Hepatocyte (in vitro differentiated cells): ENCODE results near the gene CCDC157. TPM values are rescaled to one million over a fixed set of nuclear protein-coding genes. Genes with fewer than 3 reads are reported as not detected.

ENCODE experiments used
- DNase-seq: peaks from one replicate; pipeline ENCODE4 v3.0.0-alpha.2; 2016; ENCODE audit warnings: low spot score
- H2AFZ ChIP-seq: fragments of 200-600 bp; sonication (generic); 2 replicates; pipeline ENCODE4 v1.6.0; 2016; ENCODE audit warnings: antibody characterized with exemption, mild to moderate bottlenecking
- H3K27ac ChIP-seq: fragments of 200-600 bp; sonication (generic); 2 replicates; pipeline ENCODE4 v1.5.1; 2016; ENCODE audit warnings: mild to moderate bottlenecking
- H3K27me3 ChIP-seq: fragments of 200-600 bp; sonication (generic); 2 replicates; pipeline ENCODE4 v1.6.1; 2016
- H3K36me3 ChIP-seq: fragments of 200-600 bp; sonication (generic); replicated peaks from 2 replicates; pipeline ENCODE4 v1.5.1; 2016; ENCODE audit warnings: low read depth; ENCODE audit not compliant: insufficient read depth
- H3K4me1 ChIP-seq: fragments of 200-600 bp; sonication (generic); 2 replicates; pipeline ENCODE4 v1.5.1; 2016; ENCODE audit warnings: mild to moderate bottlenecking, moderate library complexity; ENCODE audit not compliant: insufficient read depth
- H3K4me2 ChIP-seq: fragments of 200-600 bp; sonication (generic); 2 replicates; pipeline ENCODE4 v1.6.0; 2016
- H3K4me3 ChIP-seq: fragments of 200-600 bp; sonication (generic); 2 replicates; pipeline ENCODE4 v1.5.1; 2016; ENCODE audit warnings: mild to moderate bottlenecking
- H3K79me2 ChIP-seq: fragments of 200-600 bp; sonication (generic); 2 replicates; pipeline ENCODE4 v1.6.0; 2017; ENCODE audit warnings: mild to moderate bottlenecking
- H3K9me2 ChIP-seq: fragments of 200-600 bp; sonication (generic); replicated peaks from 2 replicates; pipeline ENCODE4 v1.6.0; 2017; ENCODE audit warnings: mild to moderate bottlenecking; ENCODE audit not compliant: insufficient read depth
- H3K9me3 ChIP-seq: fragments of 200-600 bp; sonication (generic); 2 replicates; pipeline ENCODE4 v1.5.1; 2016; ENCODE audit warnings: low read depth, mild to moderate bottlenecking
- H4K20me1 ChIP-seq: fragments of 200-600 bp; sonication (generic); 2 replicates; pipeline ENCODE4 v1.6.0; 2016; ENCODE audit warnings: mild to moderate bottlenecking; ENCODE audit not compliant: insufficient read depth, poor library complexity, severe bottlenecking
- EZH2 ChIP-seq: fragments of 200-600 bp; sonication (generic); IDR thresholded peaks from 2 replicates; pipeline ENCODE4 v1.6.1; 2016; ENCODE audit warnings: antibody characterized with exemption, mild to moderate bottlenecking, borderline replicate concordance
- EZH2phosphoT487 ChIP-seq: fragments of 200-600 bp; sonication (generic); IDR thresholded peaks from one replicate; pipeline ENCODE4 v1.6.1; 2018; ENCODE audit warnings: antibody characterized with exemption, mild to moderate bottlenecking, low read depth, moderate library complexity; ENCODE audit not compliant: unreplicated experiment, severe bottlenecking
- WGBS: methylation state at CpG from one replicate; pipeline ENCODE4 v1.1.6; 2016; ENCODE audit warnings: low lambda C conversion rate; ENCODE audit errors: missing lambda C conversion rate; 5-methylcytosine and 5-hydroxymethylcytosine counted together
- polyA plus RNA-seq: library from polyadenylated mRNA; unstranded; fragments of >200 nt; fragmentation: Nextera tagmentation; extraction: Ambion mirVana; gene quantifications from 2 replicates; pipeline ENCODE4 v1.2.1, GENCODE V29; 2016
- total RNA-seq: library from RNA; depleted of rRNA; stranded (reverse); fragments of >200 nt; gene quantifications from 2 replicates; pipeline ENCODE4 v1.2.3, GENCODE V29; 2014
- TF ChIP-seq, protein P1 (sequence below): fragments of 200-600 bp; sonication (generic); IDR thresholded peaks from 2 replicates; pipeline ENCODE4 v1.5.1; 2016; ENCODE audit warnings: antibody characterized with exemption, mild to moderate bottlenecking; ENCODE audit not compliant: poor library complexity

CCDC157 gene
- total and polyA plus RNA-seq, 2 experiments from 2014 or later = 4.1 to 5.4 TPM

DNA sequence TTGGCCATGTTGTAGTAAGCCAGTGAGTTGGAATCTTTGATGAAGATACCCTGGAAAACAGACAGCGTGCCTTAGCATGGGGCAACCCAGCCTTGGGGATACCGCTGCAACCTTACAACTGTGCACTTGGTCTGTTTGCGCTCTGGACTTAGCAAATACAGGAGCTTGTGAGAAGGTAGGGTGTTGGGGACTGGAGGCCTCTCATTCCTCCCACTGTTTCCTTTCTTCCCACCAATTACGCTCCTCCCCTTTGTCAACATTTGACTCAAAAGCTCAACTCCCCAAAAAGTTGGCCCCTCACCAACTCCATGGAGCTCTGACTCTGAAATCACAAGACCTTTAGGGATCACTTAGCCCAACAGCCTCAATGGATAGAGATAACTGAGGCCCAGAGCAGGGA, 22.2 kb upstream of the CCDC157 start:
- DNase-seq = no peak
- WGBS = 96% methylated on average over 4 of the region's 4 CpGs
- no peaks in the 10 kb centered on the region for H3K36me3 ChIP-seq

DNA sequence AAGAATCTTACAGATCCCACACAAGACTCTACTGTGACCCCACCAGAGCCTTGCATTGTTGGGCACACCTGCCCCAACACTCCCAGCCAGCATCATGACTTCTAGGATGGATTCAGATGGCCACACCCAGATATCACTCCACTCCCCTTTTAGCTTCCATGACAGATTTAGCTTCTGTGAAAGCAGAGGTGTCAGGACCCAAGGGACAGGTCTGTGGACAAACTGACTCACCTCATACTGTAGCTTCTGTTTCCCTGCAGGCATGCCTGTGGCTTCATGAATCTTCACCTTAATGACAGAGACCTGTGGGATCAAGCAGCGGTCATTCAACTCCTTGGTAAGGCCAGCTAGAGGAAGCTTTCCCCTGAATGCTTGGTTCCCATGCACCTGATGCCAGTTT, 21.6 kb upstream of the CCDC157 start:
- Histone ChIP-seq H3K36me3 (no peaks in the 10 kb centered on the region), H3K27me3 (no peaks in the 10 kb centered on the region), H3K9me2 (no peaks in the 10 kb centered on the region), H2AFZ (no peak overlapping the region), H3K27ac (no peak overlapping the region), H4K20me1 (no peaks in the 10 kb centered on the region), H3K4me2 (no peak overlapping the region), H3K4me1 (no peaks in the 10 kb centered on the region), H3K79me2 (no peaks in the 10 kb centered on the region), H3K9me3 (no peaks in the 10 kb centered on the region), H3K4me3 (no peak overlapping the region)
- 100% methylated on average over 1 of the region's 1 CpG for WGBS
- no peak for DNase-seq
- no peak for TF ChIP-seq EZH2
- TF ChIP-seq, protein P1, sequence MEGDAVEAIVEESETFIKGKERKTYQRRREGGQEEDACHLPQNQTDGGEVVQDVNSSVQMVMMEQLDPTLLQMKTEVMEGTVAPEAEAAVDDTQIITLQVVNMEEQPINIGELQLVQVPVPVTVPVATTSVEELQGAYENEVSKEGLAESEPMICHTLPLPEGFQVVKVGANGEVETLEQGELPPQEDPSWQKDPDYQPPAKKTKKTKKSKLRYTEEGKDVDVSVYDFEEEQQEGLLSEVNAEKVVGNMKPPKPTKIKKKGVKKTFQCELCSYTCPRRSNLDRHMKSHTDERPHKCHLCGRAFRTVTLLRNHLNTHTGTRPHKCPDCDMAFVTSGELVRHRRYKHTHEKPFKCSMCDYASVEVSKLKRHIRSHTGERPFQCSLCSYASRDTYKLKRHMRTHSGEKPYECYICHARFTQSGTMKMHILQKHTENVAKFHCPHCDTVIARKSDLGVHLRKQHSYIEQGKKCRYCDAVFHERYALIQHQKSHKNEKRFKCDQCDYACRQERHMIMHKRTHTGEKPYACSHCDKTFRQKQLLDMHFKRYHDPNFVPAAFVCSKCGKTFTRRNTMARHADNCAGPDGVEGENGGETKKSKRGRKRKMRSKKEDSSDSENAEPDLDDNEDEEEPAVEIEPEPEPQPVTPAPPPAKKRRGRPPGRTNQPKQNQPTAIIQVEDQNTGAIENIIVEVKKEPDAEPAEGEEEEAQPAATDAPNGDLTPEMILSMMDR = no peak
- no peak for TF ChIP-seq EZH2phosphoT487

More for the DNA sequence above, 22.2 kb upstream of the CCDC157 start:
- Histone ChIP-seq H2AFZ (no peak overlapping the region), H4K20me1 (no peaks in the 10 kb centered on the region), H3K4me3 (no peak overlapping the region), H3K27me3 (no peaks in the 10 kb centered on the region), H3K4me2 (no peak overlapping the region), H3K27ac (no peak overlapping the region), H3K9me3 (no peaks in the 10 kb centered on the region), H3K79me2 (no peaks in the 10 kb centered on the region), H3K9me2 (no peaks in the 10 kb centered on the region), H3K4me1 (no peaks in the 10 kb centered on the region)
- no peak for TF ChIP-seq EZH2phosphoT487
- TF ChIP-seq, protein P1 = no peak
- no peak for TF ChIP-seq EZH2

DNA sequence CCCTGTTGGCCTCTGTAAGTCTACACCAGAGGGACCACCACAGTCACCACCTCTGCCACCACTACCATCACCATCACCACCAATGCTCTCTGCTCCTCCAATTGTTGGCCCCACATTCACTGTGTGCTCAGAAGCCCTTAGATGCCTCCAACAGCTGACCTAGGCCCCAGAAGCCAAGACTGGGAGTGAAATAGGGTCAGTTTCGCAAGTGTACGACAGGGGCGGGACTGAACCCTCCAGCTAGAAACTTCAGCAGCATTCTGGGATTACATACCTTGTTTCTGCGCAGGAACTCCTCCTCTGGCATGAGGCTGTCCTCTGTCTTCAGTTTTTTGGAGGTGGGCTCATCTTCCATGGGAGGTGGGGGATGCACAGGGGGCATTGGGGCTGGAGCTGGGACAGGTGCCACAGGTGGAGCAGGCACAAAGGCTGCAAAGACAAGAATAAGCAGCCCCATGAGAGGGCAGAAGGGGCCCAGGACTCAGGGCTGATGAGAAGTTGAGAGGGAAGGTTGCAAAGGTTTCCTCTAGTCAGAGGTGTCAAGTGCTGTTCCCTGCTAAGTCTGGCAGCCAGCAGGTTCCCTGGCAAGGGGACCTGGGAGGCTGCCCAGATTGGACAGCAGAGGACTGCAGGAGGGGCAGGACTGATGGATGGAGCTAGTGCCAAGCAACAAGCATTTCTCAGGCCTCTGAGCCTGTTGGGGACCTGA, 19.9 kb upstream of the CCDC157 start:
- no peaks in the 10 kb centered on the region for H3K36me3 ChIP-seq
- no peak overlapping the region for H3K4me2 ChIP-seq
- 94% methylated on average over 4 of the region's 4 CpGs for WGBS
- no peaks in the 10 kb centered on the region for H3K9me2 ChIP-seq
- no peaks in the 10 kb centered on the region for H3K79me2 ChIP-seq
- H3K27me3 ChIP-seq = no peaks in the 10 kb centered on the region
- no peaks in the 10 kb centered on the region for H3K9me3 ChIP-seq
- H3K4me1 ChIP-seq = no peaks in the 10 kb centered on the region
- H4K20me1 ChIP-seq = no peaks in the 10 kb centered on the region
- no peak overlapping the region for H2AFZ ChIP-seq
- no peak overlapping the region for H3K27ac ChIP-seq
- TF ChIP-seq, protein P1 = no peak
- TF ChIP-seq EZH2 = no peak
- no peak for TF ChIP-seq EZH2phosphoT487
- no peak overlapping the region for H3K4me3 ChIP-seq
- DNase-seq = no peak
